T-helper 2 cell treated with Interferon-gamma antibody and Interleukin-4, amounts not matched to agents 5 μg/mL and 100 μg/mL, for 36 hours (primary cell): Measurements from ENCODE around the gene TRIM23.

Experiments used
- DNase-seq: peaks from one replicate; pipeline ENCODE4 v3.0.0; 2021; ENCODE audit warnings: low spot score
- H3K27ac Mint-ChIP-seq: one replicate; pipeline ENCODE4 v1.8.0; 2021; ENCODE audit warnings: mild to moderate bottlenecking, mixed read lengths
- H3K27me3 Mint-ChIP-seq: one replicate; pipeline ENCODE4 v1.8.0; 2021; ENCODE audit warnings: low read depth, mixed read lengths
- H3K36me3 Mint-ChIP-seq: one replicate; pipeline ENCODE4 v1.8.0; 2021; ENCODE audit warnings: low read depth, mixed read lengths
- H3K4me1 Mint-ChIP-seq: one replicate; pipeline ENCODE4 v1.8.0; 2021; ENCODE audit warnings: low read depth, mixed read lengths
- H3K4me3 Mint-ChIP-seq: one replicate; pipeline ENCODE4 v1.8.0; 2022; ENCODE audit warnings: mild to moderate bottlenecking, moderate library complexity, mixed read lengths
- H3K9me3 Mint-ChIP-seq: one replicate; pipeline ENCODE4 v1.8.0; 2021; ENCODE audit warnings: mixed read lengths

Gene TRIM23

DNA sequence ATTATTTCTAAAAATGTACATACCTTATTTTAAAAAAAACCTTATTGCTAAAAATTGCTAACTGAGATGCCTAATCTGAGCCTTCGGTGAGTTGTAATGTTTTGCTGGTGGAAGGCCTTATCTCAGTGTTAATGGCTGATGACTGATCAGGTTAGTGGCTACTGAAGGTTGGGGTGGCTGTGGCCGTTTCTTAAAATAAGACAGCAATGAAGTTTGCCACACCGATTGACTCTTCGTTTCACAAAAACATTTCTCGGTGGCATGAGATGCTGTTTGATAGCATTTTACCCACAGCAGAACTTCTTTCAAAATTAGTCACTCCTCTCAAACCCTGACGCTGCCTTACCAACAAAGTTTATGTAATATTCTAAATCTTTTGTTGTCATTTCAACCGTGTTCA is 75.9 kb downstream of the TRIM23 start:
- H3K27ac Mint-ChIP-seq = no peak overlapping the region
- no peaks in the 10 kb centered on the region for H3K9me3 Mint-ChIP-seq
- DNase-seq = peak; percentile 42
- H3K36me3 Mint-ChIP-seq = peaks cover 66% of the 10 kb centered on the region
- H3K4me3 Mint-ChIP-seq = no peak overlapping the region
- no peaks in the 10 kb centered on the region for H3K27me3 Mint-ChIP-seq
- H3K4me1 Mint-ChIP-seq = peaks cover 9% of the 10 kb centered on the region

DNA sequence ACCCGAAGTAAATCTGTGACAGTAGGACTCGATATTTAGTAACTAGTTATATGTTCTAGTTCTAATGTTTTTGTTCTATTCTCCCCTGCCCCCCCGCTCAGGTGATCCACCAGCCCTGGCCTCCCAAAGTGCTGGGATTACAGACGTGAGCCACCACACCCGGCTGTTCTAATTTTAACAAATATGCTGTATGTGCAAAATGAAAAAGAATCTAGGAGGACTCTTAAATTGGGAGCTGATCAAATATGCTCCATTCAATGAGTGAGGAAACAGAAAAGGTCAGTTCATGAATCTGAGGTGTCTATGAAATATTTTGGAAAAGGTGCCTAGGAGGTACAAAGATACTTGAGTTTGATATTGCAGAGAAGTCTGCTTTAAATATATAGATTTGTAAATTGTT is 78.0 kb downstream of the TRIM23 start:
- Mint-ChIP-seq H3K27ac (no peak overlapping the region), H3K9me3 (no peaks in the 10 kb centered on the region), H3K27me3 (no peaks in the 10 kb centered on the region), H3K36me3 (peaks cover 79% of the 10 kb centered on the region), H3K4me3 (no peak overlapping the region), H3K4me1 (peaks cover 6% of the 10 kb centered on the region)
- DNase-seq = no peak

DNA sequence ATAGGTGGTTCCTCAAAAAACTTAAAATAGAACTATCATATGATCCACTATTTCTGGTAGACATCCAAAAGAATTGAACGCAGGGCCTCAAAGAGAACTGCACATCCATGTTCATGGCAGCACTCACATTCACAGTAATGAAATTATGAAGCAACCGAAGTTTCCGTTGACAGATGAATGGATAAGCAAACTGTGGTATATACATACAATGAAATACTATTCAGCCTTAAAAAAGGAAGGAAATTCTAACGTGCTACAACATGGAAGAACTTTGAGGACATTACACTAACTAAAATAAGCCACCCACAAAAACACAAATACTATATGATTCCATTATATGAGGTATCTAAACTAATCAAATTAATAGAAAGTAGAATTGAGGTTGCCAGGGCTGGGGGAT is 79.7 kb downstream of the TRIM23 start:
- no peak overlapping the region for H3K27ac Mint-ChIP-seq
- H3K27me3 Mint-ChIP-seq = no peaks in the 10 kb centered on the region
- no peaks in the 10 kb centered on the region for H3K9me3 Mint-ChIP-seq
- no peak overlapping the region for H3K4me3 Mint-ChIP-seq
- H3K4me1 Mint-ChIP-seq = peaks cover 9% of the 10 kb centered on the region
- DNase-seq = no peak
- H3K36me3 Mint-ChIP-seq = peaks cover 74% of the 10 kb centered on the region

GRCh38 chr5:65539827-65540226 is 84.3 kb downstream of the TRIM23 start:
- Mint-ChIP-seq H3K27ac (peak overlapping the region; percentile 7), H3K27me3 (no peaks in the 10 kb centered on the region), H3K4me3 (no peak overlapping the region), H3K9me3 (no peaks in the 10 kb centered on the region), H3K4me1 (peaks cover 3% of the 10 kb centered on the region), H3K36me3 (peaks cover 69% of the 10 kb centered on the region)
- DNase-seq = no peak
